Measurements from ENCODE around the gene GTPBP3. TPM values are rescaled to one million over a fixed set of nuclear protein-coding genes. Genes with fewer than 3 reads are reported as not detected.

Gene GTPBP3
- total and polyA plus RNA-seq, 9 of the 15 experiments (the other 6 are each of a cell fraction or from before 2014, with no cell fraction given) = 4.9 to 124 (median 22.6) TPM

DNA sequence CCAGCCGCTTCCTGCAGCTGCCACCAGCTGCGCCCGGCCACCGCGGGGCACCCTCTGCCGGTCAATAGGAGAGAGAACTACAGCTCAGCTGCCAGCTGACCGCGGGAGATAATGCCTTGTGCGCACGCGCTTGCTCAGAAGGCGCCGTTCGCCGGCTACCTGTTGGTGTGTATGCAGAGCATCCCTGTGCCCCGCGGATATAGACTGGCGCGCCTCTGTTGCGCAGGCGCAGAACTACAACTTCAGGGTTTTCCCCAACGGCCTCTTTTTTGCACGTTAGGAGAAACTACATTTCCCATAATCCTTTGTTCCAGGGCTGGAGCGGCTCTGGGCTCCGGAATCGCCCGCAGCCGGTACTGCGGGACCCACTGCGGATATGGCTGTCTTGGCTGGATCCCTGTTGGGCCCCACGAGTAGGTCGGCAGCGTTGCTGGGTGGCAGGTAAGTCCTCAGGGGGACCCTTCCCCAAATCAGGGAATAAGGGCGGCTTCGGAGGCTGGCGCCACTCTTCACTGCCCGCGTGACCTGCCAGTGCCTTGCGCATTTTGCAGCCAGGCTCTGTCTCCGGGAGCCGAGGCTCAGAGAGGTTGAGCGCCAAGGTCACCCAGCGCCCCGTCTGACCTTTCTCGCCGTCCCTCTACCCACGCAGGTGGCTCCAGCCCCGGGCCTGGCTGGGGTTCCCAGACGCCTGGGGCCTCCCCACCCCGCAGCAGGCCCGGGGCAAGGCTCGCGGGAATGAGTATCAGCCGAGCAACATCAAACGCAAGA is 31.7 kb upstream of the GTPBP3 start, which contains the start of gene MRPL34 (continued):
- TF ChIP-seq ZNF589 (CRISPR knock-in tag; IDR thresholded peaks at IDR 0.05; ENCODE audit: low read depth) (0 out of 2 replicates have a peak, but pooled peaks have one; percentile 11), CTCFL (IDR thresholded peaks at IDR 0.05; ENCODE audit: borderline replicate concordance, insufficient read depth, low read depth, low read length, poor library complexity, severe bottlenecking) (peak; percentile 81), SOX6 (IDR thresholded peaks at IDR 0.05) (peak; percentile 53; the same call in 1 of the 2 replicates), E2F6 (IDR thresholded peaks at IDR 0.05; ENCODE audit: borderline replicate concordance in 1 of 2, extremely low read depth in 1 of 2, insufficient read depth in 1 of 2, insufficient read length in 1 of 2, low read depth in 1 of 2, low read length in 1 of 2, poor library complexity in 1 of 2, severe bottlenecking in 1 of 2) (peak; percentile 63 to 82), RBFOX2 (IDR thresholded peaks at IDR 0.05; ENCODE audit: low read depth, low read length) (peak; percentile 88), BCOR (IDR thresholded peaks at IDR 0.05) (peak; percentile 89), PCBP1 (IDR thresholded peaks at IDR 0.05; ENCODE audit: low read depth, low read length, poor library complexity, severe bottlenecking) (peak; percentile 38), CCNT2 (IDR thresholded peaks at IDR 0.05; ENCODE audit: borderline replicate concordance, extremely low read depth, insufficient read length, low read depth, low read length) (peak; percentile 38), POLR2G (IDR thresholded peaks at IDR 0.05; ENCODE audit: low read depth, low read length) (peak; percentile 87), TGIF2 (CRISPR knock-in tag; IDR thresholded peaks at IDR 0.05) (no peak), NKRF (IDR thresholded peaks at IDR 0.05; ENCODE audit: borderline replicate concordance) (no peak; the same call in 1 of the 2 replicates), HNRNPL (IDR thresholded peaks at IDR 0.05; ENCODE audit: low read depth, low read length) (peak; percentile 98)
- TF ChIP-seq, protein P1, sequence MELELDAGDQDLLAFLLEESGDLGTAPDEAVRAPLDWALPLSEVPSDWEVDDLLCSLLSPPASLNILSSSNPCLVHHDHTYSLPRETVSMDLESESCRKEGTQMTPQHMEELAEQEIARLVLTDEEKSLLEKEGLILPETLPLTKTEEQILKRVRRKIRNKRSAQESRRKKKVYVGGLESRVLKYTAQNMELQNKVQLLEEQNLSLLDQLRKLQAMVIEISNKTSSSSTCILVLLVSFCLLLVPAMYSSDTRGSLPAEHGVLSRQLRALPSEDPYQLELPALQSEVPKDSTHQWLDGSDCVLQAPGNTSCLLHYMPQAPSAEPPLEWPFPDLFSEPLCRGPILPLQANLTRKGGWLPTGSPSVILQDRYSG (tag; conservative IDR thresholded peaks at IDR 0.05; ENCODE audit: low read depth) = 0 out of 2 replicates have a peak, but pooled peaks have one; percentile 17
- TF ChIP-seq, protein P2, sequence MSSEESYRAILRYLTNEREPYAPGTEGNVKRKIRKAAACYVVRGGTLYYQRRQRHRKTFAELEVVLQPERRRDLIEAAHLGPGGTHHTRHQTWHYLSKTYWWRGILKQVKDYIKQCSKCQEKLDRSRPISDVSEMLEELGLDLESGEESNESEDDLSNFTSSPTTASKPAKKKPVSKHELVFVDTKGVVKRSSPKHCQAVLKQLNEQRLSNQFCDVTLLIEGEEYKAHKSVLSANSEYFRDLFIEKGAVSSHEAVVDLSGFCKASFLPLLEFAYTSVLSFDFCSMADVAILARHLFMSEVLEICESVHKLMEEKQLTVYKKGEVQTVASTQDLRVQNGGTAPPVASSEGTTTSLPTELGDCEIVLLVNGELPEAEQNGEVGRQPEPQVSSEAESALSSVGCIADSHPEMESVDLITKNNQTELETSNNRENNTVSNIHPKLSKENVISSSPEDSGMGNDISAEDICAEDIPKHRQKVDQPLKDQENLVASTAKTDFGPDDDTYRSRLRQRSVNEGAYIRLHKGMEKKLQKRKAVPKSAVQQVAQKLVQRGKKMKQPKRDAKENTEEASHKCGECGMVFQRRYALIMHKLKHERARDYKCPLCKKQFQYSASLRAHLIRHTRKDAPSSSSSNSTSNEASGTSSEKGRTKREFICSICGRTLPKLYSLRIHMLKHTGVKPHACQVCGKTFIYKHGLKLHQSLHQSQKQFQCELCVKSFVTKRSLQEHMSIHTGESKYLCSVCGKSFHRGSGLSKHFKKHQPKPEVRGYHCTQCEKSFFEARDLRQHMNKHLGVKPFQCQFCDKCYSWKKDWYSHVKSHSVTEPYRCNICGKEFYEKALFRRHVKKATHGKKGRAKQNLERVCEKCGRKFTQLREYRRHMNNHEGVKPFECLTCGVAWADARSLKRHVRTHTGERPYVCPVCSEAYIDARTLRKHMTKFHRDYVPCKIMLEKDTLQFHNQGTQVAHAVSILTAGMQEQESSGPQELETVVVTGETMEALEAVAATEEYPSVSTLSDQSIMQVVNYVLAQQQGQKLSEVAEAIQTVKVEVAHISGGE (CRISPR knock-in tag; IDR thresholded peaks at IDR 0.05) = peak in 1 of 3 experiments; percentile 82; a peak in 2 of 6 replicates
